PC-9 (cell line): ENCODE measurements around the gene PYROXD2. TPM values are rescaled to one million over a fixed set of nuclear protein-coding genes. Genes with fewer than 3 reads are reported as not detected.

Source experiments
- BruUV-seq: library from RNA; stranded (reverse); fragments of 400-500 nt; replicated peaks from 2 replicates; lab custom pipeline; 2021; lab: Mats Ljungman, UMichigan
- CTCF ChIA-PET: fragments of 300-600 bp; sonication (Branson Sonifier 250); formaldehyde crosslinking; loops from one replicate; lab custom pipeline; 2022; ENCODE audit warnings: antibody characterized with exemption; lab: Charles Lee
- POLR2A ChIA-PET: fragments of 300-600 bp; sonication (Branson Sonifier 250); formaldehyde crosslinking; loops from one replicate; lab custom pipeline; 2022; ENCODE audit warnings: antibody characterized with exemption; ENCODE audit not compliant: unreplicated experiment; lab: Charles Lee
- DNase-seq, 2 experiments: peaks; one replicate each; pipeline versions ENCODE4 v3.0.0 to v3.0.0-alpha.2; 2015 to 2022; ENCODE audit warnings: mixed read lengths in 1 of 2
- H2AFZ ChIP-seq: fragments of 200-600 bp; sonication (generic); 2 replicates; pipeline ENCODE4 v1.8.1; 2017; ENCODE audit warnings: antibody characterized with exemption
- H3F3A ChIP-seq: fragments of 200-600 bp; sonication (generic); 2 replicates; pipeline ENCODE4 v1.8.1; 2017; ENCODE audit warnings: antibody characterized with exemption, mild to moderate bottlenecking, low read depth; ENCODE audit not compliant: insufficient read depth
- H3K27ac ChIP-seq: fragments of 200-600 bp; sonication (generic); 2 replicates; pipeline ENCODE4 v1.6.1; 2016; ENCODE audit warnings: mixed run types
- H3K27me3 ChIP-seq: fragments of 200-600 bp; sonication (generic); 2 replicates; pipeline ENCODE4 v1.6.1; 2016; ENCODE audit warnings: low read depth, mixed run types; ENCODE audit not compliant: insufficient read depth
- H3K36me3 ChIP-seq: fragments of 200-600 bp; sonication (generic); 2 replicates; pipeline ENCODE4 v1.6.1; 2016; ENCODE audit warnings: low read depth, mixed run types
- H3K4me1 ChIP-seq: fragments of 200-600 bp; sonication (generic); replicated peaks from 2 replicates; pipeline ENCODE4 v1.6.1; 2016; ENCODE audit warnings: mixed run types; ENCODE audit not compliant: insufficient read depth
- H3K4me2 ChIP-seq: fragments of 200-600 bp; sonication (generic); 2 replicates; pipeline ENCODE4 v1.6.1; 2017; ENCODE audit warnings: mixed run types
- H3K4me3 ChIP-seq: fragments of 200-600 bp; sonication (generic); 2 replicates; pipeline ENCODE4 v1.6.1; 2016; ENCODE audit warnings: mixed run types
- H3K79me2 ChIP-seq: fragments of 200-600 bp; sonication (generic); 2 replicates; pipeline ENCODE4 v1.6.1; 2017; ENCODE audit warnings: low read depth, mixed run types
- H3K9me2 ChIP-seq: fragments of 200-600 bp; sonication (generic); 2 replicates; pipeline ENCODE4 v1.8.1; 2017; ENCODE audit warnings: mild to moderate bottlenecking; ENCODE audit not compliant: insufficient read depth
- H3K9me3 ChIP-seq: fragments of 200-600 bp; sonication (generic); 2 replicates; pipeline ENCODE4 v1.8.1; 2016; ENCODE audit warnings: low read depth; ENCODE audit not compliant: insufficient read depth
- H4K20me1 ChIP-seq: fragments of 200-600 bp; sonication (generic); 2 replicates; pipeline ENCODE4 v1.8.1; 2017; ENCODE audit not compliant: insufficient read depth
- EZH2 ChIP-seq: fragments of 200-600 bp; sonication (generic); IDR thresholded peaks from 2 replicates; pipeline ENCODE4 v1.8.0; 2017; ENCODE audit warnings: antibody characterized with exemption, low read depth
- intact Hi-C: fragments of 100-400 bp; cut with micrococcal nuclease; formaldehyde crosslinking; loops from one replicate; pipeline ENCODE4 v1.10.0; 2022; ENCODE audit not compliant: unreplicated experiment
- total RNA-seq: library from RNA; stranded (reverse); gene quantifications from 2 replicates; pipeline ENCODE4 v1.2.3, GENCODE V29; 2021
- TF ChIP-seq, protein P1 (sequence below): fragments of 200-600 bp; sonication (generic); conservative IDR thresholded peaks from 2 replicates; pipeline ENCODE4 v1.6.1; 2017; ENCODE audit warnings: mixed run types, antibody characterized with exemption, mild to moderate bottlenecking, moderate library complexity

Gene PYROXD2
- total RNA-seq, 1 experiment from 2014 or later, result 28.0 TPM

GRCh38 chr10:98419469-98420261 lies 4.7 kb upstream of the PYROXD2 start:
- H3K27me3 ChIP-seq, result no peaks in the 10 kb centered on the region
- intact Hi-C loops, result loop anchor here (5.0 kb wide), 1 partner anchor 107 kb away; no protein-coding TSS in a partner anchor
- H3K4me1 ChIP-seq, result peaks cover 9% of the 10 kb centered on the region
- no TSS peak for BruUV-seq
- H3K4me3 ChIP-seq, result no peak overlapping the region
- ChIA-PET CTCF (no interaction called here), POLR2A (no interaction called here)
- no peak overlapping the region for H3K4me2 ChIP-seq
- no peaks in the 10 kb centered on the region for H3F3A ChIP-seq
- H3K9me2 ChIP-seq, result no peaks in the 10 kb centered on the region
- no peak overlapping the region for H2AFZ ChIP-seq
- H4K20me1 ChIP-seq, result no peaks in the 10 kb centered on the region
- no peak for TF ChIP-seq EZH2
- TF ChIP-seq, protein P1, sequence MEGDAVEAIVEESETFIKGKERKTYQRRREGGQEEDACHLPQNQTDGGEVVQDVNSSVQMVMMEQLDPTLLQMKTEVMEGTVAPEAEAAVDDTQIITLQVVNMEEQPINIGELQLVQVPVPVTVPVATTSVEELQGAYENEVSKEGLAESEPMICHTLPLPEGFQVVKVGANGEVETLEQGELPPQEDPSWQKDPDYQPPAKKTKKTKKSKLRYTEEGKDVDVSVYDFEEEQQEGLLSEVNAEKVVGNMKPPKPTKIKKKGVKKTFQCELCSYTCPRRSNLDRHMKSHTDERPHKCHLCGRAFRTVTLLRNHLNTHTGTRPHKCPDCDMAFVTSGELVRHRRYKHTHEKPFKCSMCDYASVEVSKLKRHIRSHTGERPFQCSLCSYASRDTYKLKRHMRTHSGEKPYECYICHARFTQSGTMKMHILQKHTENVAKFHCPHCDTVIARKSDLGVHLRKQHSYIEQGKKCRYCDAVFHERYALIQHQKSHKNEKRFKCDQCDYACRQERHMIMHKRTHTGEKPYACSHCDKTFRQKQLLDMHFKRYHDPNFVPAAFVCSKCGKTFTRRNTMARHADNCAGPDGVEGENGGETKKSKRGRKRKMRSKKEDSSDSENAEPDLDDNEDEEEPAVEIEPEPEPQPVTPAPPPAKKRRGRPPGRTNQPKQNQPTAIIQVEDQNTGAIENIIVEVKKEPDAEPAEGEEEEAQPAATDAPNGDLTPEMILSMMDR, result no peak
- no peak for DNase-seq
- H3K36me3 ChIP-seq, result no peaks in the 10 kb centered on the region
- peaks cover 2% of the 10 kb centered on the region; the same call in 1 of the 2 replicates for H3K79me2 ChIP-seq
- no peak overlapping the region for H3K27ac ChIP-seq
- H3K9me3 ChIP-seq, result no peaks in the 10 kb centered on the region

DNA sequence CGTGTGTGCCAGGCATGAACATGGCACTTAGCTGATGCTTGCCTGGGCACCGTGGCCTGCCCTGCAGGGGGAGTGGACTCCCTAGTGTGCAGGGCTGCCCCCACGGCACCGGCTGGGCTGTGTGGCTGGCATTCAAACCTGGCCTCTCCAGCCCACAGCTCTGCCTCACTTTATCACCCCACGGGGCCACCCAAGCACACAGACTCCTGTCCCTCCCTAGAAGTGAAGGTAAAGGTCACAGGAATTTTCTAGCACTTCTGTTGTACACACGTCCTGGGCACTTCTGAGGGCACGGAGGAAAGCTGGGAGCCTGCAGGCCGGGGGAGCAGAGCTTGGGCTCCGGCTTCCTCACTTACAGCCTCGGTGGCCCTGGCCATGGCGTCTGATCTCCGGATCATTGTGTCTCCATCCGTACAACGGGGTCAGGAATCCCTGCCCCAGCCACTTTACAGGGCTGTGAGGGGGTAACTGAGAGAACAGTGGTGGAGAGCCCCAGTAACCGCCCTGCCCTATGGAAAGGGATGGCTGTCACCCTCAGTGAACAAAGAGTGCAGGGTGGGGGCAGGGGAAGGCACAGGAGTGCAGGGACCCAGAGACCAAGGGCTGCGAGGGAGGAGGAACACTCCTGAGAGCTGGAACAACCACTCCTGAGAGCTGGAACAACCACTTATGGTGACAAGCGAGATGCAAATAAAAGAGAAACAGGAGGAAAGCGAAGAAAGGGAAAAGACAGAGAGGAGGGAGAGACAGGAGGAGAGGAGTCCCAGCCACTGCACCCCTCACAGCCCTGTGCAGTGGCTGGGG lies 3.9 kb upstream of the PYROXD2 start:
- Histone ChIP-seq H3K79me2 (peaks cover 10% of the 10 kb centered on the region), H3K9me2 (no peaks in the 10 kb centered on the region), H3K27me3 (no peaks in the 10 kb centered on the region), H3K9me3 (no peaks in the 10 kb centered on the region), H4K20me1 (no peaks in the 10 kb centered on the region), H3K4me1 (peaks cover 9% of the 10 kb centered on the region), H3K4me3 (no peak overlapping the region), H3K27ac (no peak overlapping the region), H3K36me3 (no peaks in the 10 kb centered on the region), H3K4me2 (no peak overlapping the region), H3F3A (no peaks in the 10 kb centered on the region), H2AFZ (no peak overlapping the region)
- intact Hi-C loops, result loop anchor here (5.0 kb wide), 1 partner anchor 107 kb away; no protein-coding TSS in a partner anchor
- TF ChIP-seq, protein P1, result no peak
- no peak for TF ChIP-seq EZH2
- POLR2A ChIA-PET, result no interaction called here
- CTCF ChIA-PET, result no interaction called here
- BruUV-seq, result no TSS peak
- no peak for DNase-seq

DNA sequence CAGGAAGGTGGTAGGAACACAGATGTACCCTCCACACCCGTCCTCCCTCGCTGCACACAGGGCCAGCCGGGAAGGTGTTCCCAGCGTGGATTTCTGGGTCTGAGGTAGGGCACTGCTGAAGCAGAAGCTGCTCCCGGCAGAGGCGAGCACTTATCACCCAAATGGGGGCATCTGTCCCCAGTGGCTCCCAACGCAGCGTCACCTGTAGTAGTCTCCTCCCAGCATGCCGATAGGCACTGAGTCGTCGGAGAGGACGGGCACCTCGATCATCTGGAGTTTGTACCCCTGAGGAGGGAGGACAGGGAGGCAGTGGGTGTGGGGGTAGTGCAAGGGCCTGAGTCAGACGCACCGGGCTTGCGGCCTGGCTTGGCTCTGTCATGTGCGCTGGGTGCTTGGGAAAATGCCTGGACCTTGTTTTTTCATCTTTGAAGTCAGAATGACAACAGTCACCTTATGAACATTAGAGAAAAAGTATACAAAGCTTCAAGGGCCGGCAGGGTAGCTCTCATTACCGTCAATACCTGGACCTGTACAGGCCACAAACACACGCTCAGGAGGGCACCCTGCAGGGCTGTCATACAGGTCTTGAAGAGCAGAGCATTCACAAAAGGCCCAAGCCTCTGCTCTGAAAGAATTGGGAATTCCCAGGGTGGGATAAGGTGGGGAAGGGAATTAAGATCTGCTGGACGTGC lies 3.1 kb upstream of the PYROXD2 start:
- Histone ChIP-seq H4K20me1 (no peaks in the 10 kb centered on the region), H2AFZ (no peak overlapping the region), H3K4me1 (peaks cover 9% of the 10 kb centered on the region), H3K79me2 (peaks cover 10% of the 10 kb centered on the region), H3K9me2 (no peaks in the 10 kb centered on the region), H3K27me3 (no peaks in the 10 kb centered on the region), H3K4me2 (no peak overlapping the region), H3K27ac (no peak overlapping the region), H3K4me3 (no peak overlapping the region), H3K9me3 (no peaks in the 10 kb centered on the region), H3K36me3 (no peaks in the 10 kb centered on the region), H3F3A (no peaks in the 10 kb centered on the region)
- intact Hi-C loops, result loop anchor here (5.0 kb wide), 1 partner anchor 106 kb away; no protein-coding TSS in a partner anchor
- no TSS peak for BruUV-seq
- POLR2A ChIA-PET, result no interaction called here
- CTCF ChIA-PET, result no interaction called here
- DNase-seq, result no peak
- TF ChIP-seq, protein P1, result no peak
